ENCODE data around the gene CMBL. TPM values are rescaled to one million over a fixed set of nuclear protein-coding genes. Genes with fewer than 3 reads are reported as not detected.
"Not testable (repeated sequence)": the region's sequence is repeated elsewhere in the genome, so short reads cannot be mapped to it uniquely, and the experiment has no call there.

CMBL gene
- total RNA-seq, 4 donors from 2014 or later, result 17.3 to 166 (median 120) TPM

- Histone ChIP-seq H3K4me3 (no peak overlapping the region), H3K27ac (no peak overlapping the region), H3K27me3 (no peaks in the 10 kb centered on the region), H3K9me3 (no peaks in the 10 kb centered on the region), H3K36me3 (peaks cover 0 to 55% (median 0%) of the 10 kb centered on the region in 3 donors), H3K4me1 (peaks cover 0 to 24% (median 9%) of the 10 kb centered on the region in 4 donors)
- no peak for DNase-seq
- TF ChIP-seq CTCF (IDR thresholded peaks at IDR 0.05), result no peak
- TF ChIP-seq POLR2A (IDR thresholded peaks at IDR 0.05), result no peak
These were observed 54.3 kb downstream of the CMBL start for GRCh38 chr5:10253390-10253789.

GRCh38 chr5:10251405-10251804 is 56.3 kb downstream of the CMBL start:
- H3K9me3 ChIP-seq, result no peaks in the 10 kb centered on the region
- H3K27ac ChIP-seq, result no peak overlapping the region
- TF ChIP-seq CTCF (IDR thresholded peaks at IDR 0.05) (no peak), POLR2A (IDR thresholded peaks at IDR 0.05) (no peak)
- no peak for DNase-seq
- H3K36me3 ChIP-seq, result peaks cover 0 to 35% (median 0%) of the 10 kb centered on the region in 3 donors
- peak overlapping the region; percentile 68 to 97 (median 89) for H3K4me3 ChIP-seq
- no peaks in the 10 kb centered on the region for H3K27me3 ChIP-seq
- peaks cover 0 to 25% (median 9%) of the 10 kb centered on the region in 4 donors for H3K4me1 ChIP-seq

GRCh38 chr5:10250806-10251276 is 56.9 kb downstream of the CMBL start:
- no peak for DNase-seq
- no peaks in the 10 kb centered on the region for H3K9me3 ChIP-seq
- peak overlapping the region; percentile 68 to 97 (median 89) for H3K4me3 ChIP-seq
- H3K27ac ChIP-seq, result peak overlapping the region; percentile 88 to 97 (median 92)
- TF ChIP-seq POLR2A (IDR thresholded peaks at IDR 0.05) (no peak), CTCF (IDR thresholded peaks at IDR 0.05) (no peak)
- H3K4me1 ChIP-seq, result peaks cover 0 to 25% (median 9%) of the 10 kb centered on the region in 4 donors
- peaks cover 0 to 30% (median 0%) of the 10 kb centered on the region in 3 donors for H3K36me3 ChIP-seq
- no peaks in the 10 kb centered on the region for H3K27me3 ChIP-seq

GRCh38 chr5:10249948-10250805 is 57.5 kb downstream of the CMBL start, which contains the start of gene CCT5:
Gene CCT5, plus strand, starts transcription at chr5:10250280. Its CDS starts 61 bp downstream, at chr5:10250341.
- Histone ChIP-seq H3K4me3 (peak within 1 kb of the TSS; percentile 68 to 97 (median 89)), H3K9me3 (no peaks in the 10 kb centered on the region), H3K4me1 (peaks cover 0 to 25% (median 9%) of the 10 kb centered on the region in 4 donors), H3K27me3 (no peaks in the 10 kb centered on the region), H3K36me3 (peaks cover 0 to 23% (median 0%) of the 10 kb centered on the region in 3 donors), H3K27ac (peak within 1 kb of the TSS; percentile 88 to 97 (median 92))
- peak; percentile 85 to 97 (median 91) for DNase-seq
- no peak for TF ChIP-seq CTCF (IDR thresholded peaks at IDR 0.05)
- peak; percentile 41 to 73 for TF ChIP-seq POLR2A (IDR thresholded peaks at IDR 0.05)

- DNase-seq, result no peak
- Histone ChIP-seq H3K27me3 (no peaks in the 10 kb centered on the region), H3K4me3 (peak overlapping the region; percentile 68 to 97 (median 89)), H3K4me1 (peaks cover 0 to 25% (median 9%) of the 10 kb centered on the region in 4 donors), H3K27ac (peak overlapping the region; percentile 88 to 97 (median 92)), H3K9me3 (no peaks in the 10 kb centered on the region), H3K36me3 (peaks cover 0 to 11% (median 0%) of the 10 kb centered on the region in 3 donors)
- no peak for TF ChIP-seq POLR2A (IDR thresholded peaks at IDR 0.05)
These were observed 59.1 kb downstream of the CMBL start for GRCh38 chr5:10248378-10249260.

GRCh38 chr5:10247217-10247616 is 60.5 kb downstream of the CMBL start:
- not testable (repeated sequence) for H3K4me3 ChIP-seq, H3K27me3 ChIP-seq, DNase-seq, H3K9me3 ChIP-seq, H3K36me3 ChIP-seq, H3K27ac ChIP-seq
- peaks cover 0 to 21% (median 9%) of the 10 kb centered on the region in 4 donors for H3K4me1 ChIP-seq

All from Peyer's patch (tissue), 4 donors.